ENCODE data around the gene FOXJ2.

Gene FOXJ2

DNA sequence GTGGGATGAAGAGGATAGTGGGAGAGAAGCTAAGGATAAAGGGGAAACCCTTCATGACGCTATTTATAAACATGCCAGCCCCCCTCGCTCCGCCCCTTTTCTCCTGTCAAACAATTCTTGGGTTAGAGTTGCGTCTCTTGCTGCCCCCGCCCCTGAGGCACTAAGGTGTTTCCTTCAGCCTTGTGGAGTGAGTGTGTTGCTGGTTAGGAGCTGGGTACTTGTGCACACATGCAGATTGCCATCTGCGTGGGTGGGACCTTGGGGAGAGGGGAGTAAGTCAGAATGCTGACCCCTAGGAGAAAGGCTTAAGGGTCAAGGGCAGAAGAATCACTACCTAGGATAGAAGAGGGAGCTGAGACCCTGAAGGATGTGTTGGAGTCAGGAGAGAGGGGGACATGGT lies 5.4 kb downstream of the FOXJ2 start:
- no peak overlapping the region for H3K4me3 ChIP-seq (ENCODE audit: low read length)
- TF ChIP-seq ZNF274 (IDR thresholded peaks at IDR 0.05; ENCODE audit: low read depth, low read length), result no peak

DNA sequence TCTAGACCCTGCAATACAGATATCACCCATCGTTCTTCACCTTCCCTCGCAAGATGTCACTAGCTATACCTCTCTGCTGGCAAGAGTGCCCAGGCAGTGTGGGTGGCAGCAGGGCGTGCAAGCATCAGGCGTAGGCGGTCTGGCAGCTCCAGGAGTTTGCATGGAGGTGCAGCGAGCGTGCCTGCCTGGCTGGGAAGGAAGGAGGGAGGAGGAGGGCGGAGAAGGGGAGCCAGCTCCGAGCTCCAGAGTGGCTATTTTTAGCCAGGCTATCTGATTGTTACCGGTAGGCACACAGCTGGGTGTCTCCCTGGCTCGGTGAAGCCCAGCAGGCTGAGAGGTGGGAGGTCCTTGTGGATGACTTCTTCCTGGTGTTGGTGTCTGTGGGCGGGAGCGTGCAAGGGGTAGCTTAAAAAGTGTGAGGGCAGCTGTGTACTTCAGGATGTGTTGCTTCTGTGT lies 6.2 kb downstream of the FOXJ2 start:
- TF ChIP-seq ZNF274 (IDR thresholded peaks at IDR 0.05; ENCODE audit: low read depth, low read length), result no peak
- no peak overlapping the region for H3K4me3 ChIP-seq (ENCODE audit: low read length)

DNA sequence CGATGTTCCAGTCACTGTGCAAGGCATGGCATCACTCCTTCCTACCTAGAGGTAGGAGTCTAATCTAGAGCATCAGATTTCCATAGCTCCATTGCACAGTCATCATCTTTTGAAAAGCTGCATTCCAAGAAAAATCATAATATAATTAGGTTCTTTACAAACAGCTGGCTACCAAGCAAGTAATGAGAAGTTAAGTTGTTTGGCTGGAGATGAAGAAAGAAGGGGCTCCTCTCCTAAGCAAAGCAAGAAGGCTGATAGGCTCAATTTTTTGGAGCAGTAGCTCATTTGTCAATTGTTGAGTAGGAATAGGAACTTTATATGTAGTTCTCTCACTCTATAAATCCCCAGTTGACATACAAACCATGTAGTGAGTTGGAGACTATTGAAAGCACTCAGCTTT lies 8.3 kb downstream of the FOXJ2 start:
- TF ChIP-seq ZNF274 (IDR thresholded peaks at IDR 0.05; ENCODE audit: low read depth, low read length), result no peak
- H3K4me3 ChIP-seq (ENCODE audit: low read length), result no peak overlapping the region

DNA sequence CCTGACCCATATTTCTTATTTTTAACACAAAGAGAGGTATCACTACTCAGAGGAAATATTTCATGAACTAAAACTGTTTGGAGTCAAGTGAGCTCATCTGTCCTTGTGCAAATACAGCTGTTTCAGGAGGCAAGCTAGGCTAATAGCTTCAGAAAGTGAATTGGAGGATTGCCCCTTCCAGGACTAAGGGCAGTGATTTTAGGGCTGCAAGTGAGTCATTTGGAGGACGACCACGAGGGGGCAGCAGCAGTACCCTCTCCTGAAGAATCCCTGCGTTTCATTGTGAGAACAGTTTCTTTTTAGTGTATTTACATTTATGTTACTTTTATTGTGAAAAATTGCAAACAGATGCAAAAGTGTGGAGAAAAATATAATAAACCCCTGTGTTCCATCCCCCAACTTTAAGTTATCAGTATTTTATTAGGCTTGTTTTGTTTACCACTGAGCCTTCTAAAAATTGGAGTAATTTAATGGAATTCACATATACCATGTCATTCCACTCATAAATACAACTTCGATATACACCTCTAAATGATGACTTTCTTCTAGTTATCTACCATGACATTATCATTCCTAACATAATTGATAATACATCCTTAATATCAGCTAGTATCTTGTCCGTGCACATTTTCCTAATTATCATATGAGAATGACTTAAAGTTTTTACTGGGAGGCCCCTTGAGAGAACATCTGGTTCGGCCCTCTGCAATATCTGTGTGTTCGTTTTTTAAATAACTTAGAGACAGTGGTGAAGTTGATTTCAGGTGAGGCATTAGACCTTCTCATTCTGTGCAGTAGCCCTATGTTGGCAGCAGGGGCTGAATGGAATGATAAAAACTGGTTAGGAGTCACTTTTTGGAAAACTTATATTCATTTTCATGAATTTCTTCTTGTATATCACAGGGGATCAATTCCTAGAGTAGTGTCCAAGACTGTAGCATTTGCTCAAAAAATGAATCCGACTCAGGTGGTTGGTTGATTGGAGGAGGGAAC lies 13.7 kb downstream of the FOXJ2 start:
- TF ChIP-seq ZNF274 (IDR thresholded peaks at IDR 0.05; ENCODE audit: low read depth, low read length), result no peak
- H3K4me3 ChIP-seq (ENCODE audit: low read length), result no peak overlapping the region

DNA sequence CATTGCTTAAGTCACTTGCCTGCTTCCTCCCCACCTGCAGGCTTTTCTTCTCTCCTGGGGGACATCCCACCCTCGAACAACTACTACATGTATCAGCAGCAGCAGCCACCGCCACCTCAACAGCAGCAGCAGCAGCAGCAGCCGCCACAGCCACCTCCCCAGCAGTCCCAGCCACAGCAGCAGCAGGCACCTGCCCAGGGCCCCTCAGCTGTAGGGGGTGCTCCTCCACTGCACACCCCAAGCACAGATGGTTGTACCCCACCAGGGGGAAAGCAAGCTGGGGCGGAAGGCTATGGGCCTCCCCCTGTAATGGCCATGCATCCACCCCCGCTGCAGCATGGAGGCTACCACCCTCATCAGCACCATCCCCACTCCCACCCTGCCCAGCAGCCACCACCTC lies 15.3 kb downstream of the FOXJ2 start:
- H3K4me3 ChIP-seq (ENCODE audit: low read length), result no peak overlapping the region
- no peak for TF ChIP-seq ZNF274 (IDR thresholded peaks at IDR 0.05; ENCODE audit: low read depth, low read length)

DNA sequence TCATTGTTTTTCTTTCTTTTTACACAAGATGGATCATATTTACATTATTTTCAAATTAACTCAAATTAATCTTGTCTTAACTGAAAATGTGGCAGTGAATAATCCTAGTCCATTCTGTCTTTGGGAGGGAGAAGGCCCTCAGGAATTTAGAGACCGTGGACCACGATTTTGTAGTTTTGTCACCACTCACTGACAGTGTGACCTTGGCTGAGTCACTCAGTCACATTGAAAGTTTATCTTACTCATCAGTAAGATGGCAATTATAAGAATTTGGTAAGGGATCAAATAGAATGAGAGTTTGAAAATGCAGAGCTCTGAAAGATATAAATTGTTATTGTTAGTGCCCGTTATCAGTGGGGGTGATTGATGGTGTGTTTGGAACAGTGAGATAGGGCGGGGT lies 16.4 kb downstream of the FOXJ2 start:
- no peak for TF ChIP-seq ZNF274 (IDR thresholded peaks at IDR 0.05; ENCODE audit: low read depth, low read length)
- no peak overlapping the region for H3K4me3 ChIP-seq (ENCODE audit: low read length)

DNA sequence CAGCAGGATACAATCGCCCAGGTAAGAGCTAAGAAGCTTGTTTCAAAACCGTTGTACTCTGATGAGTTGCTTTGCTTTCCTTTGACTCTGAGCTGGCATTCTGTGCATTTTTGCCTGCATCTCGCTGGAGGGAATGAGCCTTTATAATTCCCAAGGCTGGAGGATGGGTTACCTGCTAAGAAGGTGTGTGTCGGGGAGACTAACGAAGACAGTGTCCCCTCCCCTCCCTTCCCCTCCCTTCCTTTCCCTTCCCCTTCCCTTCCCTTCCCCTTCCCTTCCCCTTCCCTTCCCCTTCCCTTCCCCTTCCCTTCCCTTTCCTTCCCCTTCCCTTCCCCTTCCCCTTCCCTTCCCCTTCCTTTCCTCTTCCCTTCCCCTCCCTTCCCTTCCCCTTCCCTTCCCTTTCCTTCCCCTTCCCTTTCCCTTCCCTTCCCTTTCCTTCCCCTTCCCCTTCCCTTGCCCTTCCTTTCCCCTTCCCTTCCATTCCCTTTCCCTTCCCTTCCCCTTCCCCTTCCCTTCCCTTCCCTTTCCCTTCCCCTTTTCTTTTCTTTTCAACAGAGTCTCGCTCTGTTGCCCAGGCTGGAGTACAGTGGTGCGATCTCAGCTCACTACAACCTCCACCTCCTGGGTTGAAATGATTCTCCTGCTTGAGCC lies 18.2 kb downstream of the FOXJ2 start:
- H3K4me3 ChIP-seq (ENCODE audit: low read length), result no peak overlapping the region
- no peak for TF ChIP-seq ZNF274 (IDR thresholded peaks at IDR 0.05; ENCODE audit: low read depth, low read length)

DNA sequence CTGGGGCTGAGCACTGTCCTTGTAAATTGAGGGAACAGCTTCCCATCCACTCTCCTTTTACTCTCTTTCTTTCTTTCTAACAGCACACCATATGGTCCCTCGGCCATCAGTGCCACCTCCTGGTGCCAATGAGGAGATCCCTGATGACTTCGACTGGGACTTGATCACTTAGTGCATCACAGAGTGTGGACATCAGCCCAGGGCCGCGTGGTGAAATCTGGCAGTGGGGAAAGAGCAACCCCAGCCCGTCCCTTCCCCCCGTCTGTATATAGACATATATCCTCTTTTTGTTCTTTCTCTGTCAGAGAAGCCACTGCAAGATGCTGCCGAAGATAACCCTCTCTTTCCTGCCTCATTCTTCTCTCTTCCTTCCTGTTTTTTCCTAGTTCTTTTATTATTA lies 20.2 kb downstream of the FOXJ2 start:
- no peak for TF ChIP-seq ZNF274 (IDR thresholded peaks at IDR 0.05; ENCODE audit: low read depth, low read length)

DNA sequence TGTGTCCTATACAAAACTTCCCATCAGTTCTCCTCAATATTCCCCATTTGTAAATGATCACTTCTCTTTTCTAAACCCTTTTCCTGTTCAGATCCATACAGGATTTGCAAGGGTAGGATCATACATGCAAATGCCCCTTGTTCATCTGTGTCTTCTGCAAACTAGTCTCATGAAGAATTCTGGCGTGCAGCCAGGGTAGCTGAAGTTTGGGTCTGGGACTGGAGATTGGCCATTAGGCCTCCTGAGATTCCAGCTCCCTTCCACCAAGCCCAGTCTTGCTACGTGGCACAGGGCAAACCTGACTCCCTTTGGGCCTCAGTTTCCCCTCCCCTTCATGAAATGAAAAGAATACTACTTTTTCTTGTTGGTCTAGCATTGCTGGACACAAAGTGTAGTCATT lies 22.3 kb downstream of the FOXJ2 start:
- H3K4me3 ChIP-seq (ENCODE audit: low read length), result no peak overlapping the region
- TF ChIP-seq ZNF274 (IDR thresholded peaks at IDR 0.05; ENCODE audit: low read depth, low read length), result no peak

More for the DNA sequence above, 20.2 kb downstream of the FOXJ2 start:
- no peak overlapping the region for H3K4me3 ChIP-seq (ENCODE audit: low read length)

DNA sequence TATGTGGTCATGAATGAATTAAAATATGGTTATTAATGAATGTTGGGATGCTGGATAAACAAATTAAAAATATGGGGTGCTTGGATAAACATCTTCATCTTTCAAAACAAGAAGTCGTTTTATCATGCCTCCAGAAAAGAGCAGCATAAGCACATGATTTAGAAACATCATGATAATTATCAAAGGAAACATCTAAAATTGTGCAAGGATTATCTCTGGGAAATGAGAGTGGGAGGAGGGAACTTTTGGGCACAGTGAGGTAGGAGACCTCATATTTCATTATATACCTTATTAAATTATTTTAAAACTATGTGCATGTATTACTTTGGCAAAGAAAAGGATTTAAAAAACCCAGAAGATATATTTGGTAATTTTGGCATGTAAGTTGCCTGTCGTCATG lies 24.8 kb downstream of the FOXJ2 start:
- H3K4me3 ChIP-seq (ENCODE audit: low read length), result no peak overlapping the region
- no peak for TF ChIP-seq ZNF274 (IDR thresholded peaks at IDR 0.05; ENCODE audit: low read depth, low read length)

DNA sequence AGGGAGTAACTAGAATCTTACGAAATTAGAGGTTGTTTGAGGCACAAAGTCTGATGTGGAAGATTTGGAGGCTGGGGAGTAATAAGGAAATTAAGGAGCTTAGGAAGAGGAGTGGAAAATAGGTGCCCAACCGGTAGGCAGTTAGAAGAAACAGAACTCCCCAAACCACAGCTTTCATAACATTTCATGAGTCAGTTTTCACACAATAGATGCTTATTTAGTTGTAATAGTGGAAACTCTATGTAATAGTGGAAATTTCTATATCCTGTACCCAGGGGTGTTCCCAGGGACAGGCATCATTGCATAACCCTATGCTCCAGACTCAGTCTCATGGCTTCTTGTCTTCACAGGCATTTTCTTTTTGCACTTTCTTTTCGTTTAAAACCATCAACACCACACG lies 25.3 kb downstream of the FOXJ2 start:
- H3K4me3 ChIP-seq (ENCODE audit: low read length), result no peak overlapping the region
- TF ChIP-seq ZNF274 (IDR thresholded peaks at IDR 0.05; ENCODE audit: low read depth, low read length), result no peak

DNA sequence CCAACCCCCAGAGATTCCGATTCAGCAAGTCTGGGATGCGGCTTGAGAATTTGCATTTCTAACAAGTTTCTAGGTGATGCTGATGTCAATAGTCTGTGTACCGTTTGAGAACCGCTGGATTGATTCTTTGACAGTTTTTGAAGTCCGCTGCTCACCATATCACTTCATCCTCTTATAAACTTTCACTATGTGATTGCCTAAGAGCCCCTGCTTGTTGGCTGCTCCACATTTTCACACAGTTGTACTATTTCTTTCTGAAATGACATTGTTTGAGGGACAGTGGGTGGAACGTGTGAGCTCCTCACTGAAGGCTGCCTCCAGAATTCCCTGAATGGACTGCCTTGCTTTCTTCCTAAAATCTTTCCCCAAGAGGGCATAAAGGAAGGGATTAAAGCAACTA lies 26.0 kb downstream of the FOXJ2 start:
- no peak for TF ChIP-seq ZNF274 (IDR thresholded peaks at IDR 0.05; ENCODE audit: low read depth, low read length)
- no peak overlapping the region for H3K4me3 ChIP-seq (ENCODE audit: low read length)

DNA sequence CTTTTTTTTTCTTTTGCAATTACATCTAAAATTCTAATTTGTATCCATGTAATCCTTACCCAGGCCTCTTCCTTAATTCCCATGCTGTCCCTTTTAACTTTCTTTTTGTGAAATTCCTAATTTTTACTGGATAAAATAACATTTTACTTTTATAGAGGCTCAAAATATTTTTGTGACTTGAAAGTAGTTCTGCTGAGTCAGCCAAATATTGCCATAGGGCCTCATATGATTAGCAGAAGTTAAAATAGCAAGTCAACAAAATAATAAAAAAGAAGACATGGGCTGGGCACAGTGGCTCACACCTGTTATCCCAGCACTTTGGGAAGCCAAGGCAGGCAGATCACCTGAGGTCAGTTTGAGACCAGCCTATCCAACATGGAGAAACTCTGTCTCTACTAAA lies 31.6 kb downstream of the FOXJ2 start:
- TF ChIP-seq ZNF274 (IDR thresholded peaks at IDR 0.05; ENCODE audit: low read depth, low read length), result no peak
- H3K4me3 ChIP-seq (ENCODE audit: low read length), result no peak overlapping the region

DNA sequence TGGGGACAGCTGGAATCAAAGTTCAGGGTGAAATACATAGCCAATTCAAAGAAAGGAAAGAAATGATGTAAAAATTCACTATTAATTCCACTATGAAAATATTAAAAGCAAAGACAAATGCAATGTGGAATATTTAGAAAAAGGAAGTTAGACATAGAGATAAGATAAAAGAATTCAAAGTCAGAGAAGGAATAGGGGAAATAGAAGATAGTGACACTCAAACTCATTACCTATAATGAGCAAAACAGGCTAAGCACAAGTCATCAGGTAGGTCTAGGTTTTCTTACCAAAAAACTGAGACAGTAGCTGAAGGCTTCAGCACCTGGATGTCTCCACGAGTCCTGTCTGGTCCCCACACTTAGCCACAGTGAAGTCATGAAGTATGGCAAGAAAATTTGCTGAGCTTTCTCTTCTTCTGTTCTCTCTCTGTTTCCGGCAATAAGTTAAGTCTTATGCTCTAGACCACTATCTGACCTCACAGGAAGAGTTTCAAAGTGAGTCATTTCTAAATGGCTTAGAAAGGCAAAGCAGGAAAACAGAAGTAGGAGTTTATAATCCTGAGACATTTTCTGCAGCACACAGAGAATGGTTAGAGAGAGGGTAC lies 33.6 kb downstream of the FOXJ2 start, which contains the start of gene C3AR1:
C3AR1 (minus strand) TSS at position 369 of the 604 bp plus-strand sequence. CDS start 6,174 bp downstream, outside the sequence.
- no peak within 1 kb of the TSS for H3K4me3 ChIP-seq (ENCODE audit: low read length)

More for the DNA sequence above, 33.6 kb downstream of the FOXJ2 start, which contains the start of gene C3AR1:
- TF ChIP-seq ZNF274 (IDR thresholded peaks at IDR 0.05; ENCODE audit: low read depth, low read length), result no peak
